ENCODE results near the gene SEMA6A. TPM values are rescaled to one million over a fixed set of nuclear protein-coding genes. Genes with fewer than 3 reads are reported as not detected.

SEMA6A gene
- total RNA-seq, 4 donors from 2014 or later, result 37.1 to 121 (median 111) TPM

DNA sequence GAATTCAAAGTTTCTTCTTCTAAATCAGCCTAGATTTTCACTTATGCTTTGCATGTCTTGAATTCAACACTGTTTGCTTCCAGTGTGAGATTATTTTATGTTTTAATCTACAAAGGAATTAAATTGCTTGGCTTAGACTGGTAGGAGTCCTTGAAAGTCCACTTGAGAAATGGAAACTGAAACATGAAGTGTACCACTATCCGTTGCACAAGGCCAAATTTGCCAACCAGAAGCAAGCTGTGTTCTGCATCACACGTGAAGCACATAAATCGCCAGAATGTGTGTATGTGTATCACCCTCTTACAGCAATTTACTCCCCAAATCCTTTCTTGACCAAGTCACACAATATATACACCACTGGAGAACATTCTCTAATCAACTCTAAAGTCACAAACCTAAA, 10.3 kb downstream of the SEMA6A start:
- Histone ChIP-seq H3K4me3 (no peak overlapping the region), H3K27me3 (no peaks in the 10 kb centered on the region), H3K36me3 (no peaks in the 10 kb centered on the region), H3K27ac (no peak overlapping the region), H3K4me1 (peaks cover 0 to 47% (median 0%) of the 10 kb centered on the region in 4 donors), H3K9me3 (no peaks in the 10 kb centered on the region)
- no peak for DNase-seq
- TF ChIP-seq, protein P1, sequence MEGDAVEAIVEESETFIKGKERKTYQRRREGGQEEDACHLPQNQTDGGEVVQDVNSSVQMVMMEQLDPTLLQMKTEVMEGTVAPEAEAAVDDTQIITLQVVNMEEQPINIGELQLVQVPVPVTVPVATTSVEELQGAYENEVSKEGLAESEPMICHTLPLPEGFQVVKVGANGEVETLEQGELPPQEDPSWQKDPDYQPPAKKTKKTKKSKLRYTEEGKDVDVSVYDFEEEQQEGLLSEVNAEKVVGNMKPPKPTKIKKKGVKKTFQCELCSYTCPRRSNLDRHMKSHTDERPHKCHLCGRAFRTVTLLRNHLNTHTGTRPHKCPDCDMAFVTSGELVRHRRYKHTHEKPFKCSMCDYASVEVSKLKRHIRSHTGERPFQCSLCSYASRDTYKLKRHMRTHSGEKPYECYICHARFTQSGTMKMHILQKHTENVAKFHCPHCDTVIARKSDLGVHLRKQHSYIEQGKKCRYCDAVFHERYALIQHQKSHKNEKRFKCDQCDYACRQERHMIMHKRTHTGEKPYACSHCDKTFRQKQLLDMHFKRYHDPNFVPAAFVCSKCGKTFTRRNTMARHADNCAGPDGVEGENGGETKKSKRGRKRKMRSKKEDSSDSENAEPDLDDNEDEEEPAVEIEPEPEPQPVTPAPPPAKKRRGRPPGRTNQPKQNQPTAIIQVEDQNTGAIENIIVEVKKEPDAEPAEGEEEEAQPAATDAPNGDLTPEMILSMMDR (IDR thresholded peaks at IDR 0.05), result no peak
- TF ChIP-seq POLR2A (IDR thresholded peaks at IDR 0.05), result no peak

DNA sequence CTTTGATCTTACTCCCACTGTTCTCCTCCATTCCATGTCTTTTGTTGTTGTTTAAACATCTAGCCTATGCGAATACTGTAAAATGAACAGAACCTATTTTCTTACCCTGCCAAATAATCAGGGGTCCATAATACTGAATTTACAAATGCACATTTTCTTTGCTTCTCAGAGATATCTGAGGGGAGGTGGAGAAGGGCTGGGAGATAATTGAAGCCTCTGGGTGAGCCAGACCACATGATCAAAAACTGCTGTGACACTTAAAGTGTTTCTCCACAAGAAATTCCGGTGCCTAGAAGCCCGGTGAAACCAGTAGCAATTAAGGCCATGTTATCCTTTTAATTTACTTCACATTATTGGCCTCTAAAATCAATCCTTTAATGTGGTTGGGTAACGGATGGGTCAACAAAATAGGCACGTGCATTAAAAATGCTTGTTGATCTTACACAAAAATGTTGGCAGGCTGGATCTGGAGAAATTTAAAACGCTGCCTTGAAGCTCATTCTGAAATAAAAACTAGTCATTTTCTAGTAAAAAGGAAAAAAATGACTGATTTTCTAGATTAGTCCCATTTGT, 10.8 kb downstream of the SEMA6A start:
- Histone ChIP-seq H3K36me3 (no peaks in the 10 kb centered on the region), H3K9me3 (no peaks in the 10 kb centered on the region), H3K27me3 (no peaks in the 10 kb centered on the region), H3K4me3 (no peak overlapping the region), H3K4me1 (peaks cover 0 to 46% (median 0%) of the 10 kb centered on the region in 4 donors), H3K27ac (no peak overlapping the region)
- TF ChIP-seq, protein P1 (IDR thresholded peaks at IDR 0.05), result no peak
- TF ChIP-seq POLR2A (IDR thresholded peaks at IDR 0.05), result no peak
- no peak for DNase-seq

DNA sequence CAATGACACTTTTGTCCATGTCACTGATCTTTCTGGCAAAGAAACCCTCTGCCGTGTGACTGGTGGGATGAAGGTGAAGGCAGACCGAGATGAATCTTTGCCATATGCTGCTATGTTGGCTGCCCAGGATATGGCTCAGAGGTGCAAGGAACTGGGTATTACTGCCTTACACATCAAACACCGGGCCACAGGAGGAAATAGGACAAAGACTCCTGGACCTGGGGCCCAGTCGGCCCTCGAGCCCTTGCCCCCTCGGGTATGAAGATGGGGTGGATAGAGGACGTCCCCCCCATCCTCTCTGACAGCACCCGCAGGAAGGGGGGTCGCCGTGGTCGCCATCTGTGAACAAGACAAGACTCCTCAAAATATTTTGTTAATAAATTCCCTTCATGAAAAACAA, 12.0 kb downstream of the SEMA6A start:
- peaks cover 0 to 46% (median 0%) of the 10 kb centered on the region in 4 donors for H3K4me1 ChIP-seq
- no peak overlapping the region for H3K27ac ChIP-seq
- no peaks in the 10 kb centered on the region for H3K9me3 ChIP-seq
- no peaks in the 10 kb centered on the region for H3K36me3 ChIP-seq
- TF ChIP-seq, protein P1 (IDR thresholded peaks at IDR 0.05), result no peak
- TF ChIP-seq POLR2A (IDR thresholded peaks at IDR 0.05), result no peak
- H3K27me3 ChIP-seq, result no peaks in the 10 kb centered on the region
- H3K4me3 ChIP-seq, result no peak overlapping the region
- DNase-seq, result no peak

DNA sequence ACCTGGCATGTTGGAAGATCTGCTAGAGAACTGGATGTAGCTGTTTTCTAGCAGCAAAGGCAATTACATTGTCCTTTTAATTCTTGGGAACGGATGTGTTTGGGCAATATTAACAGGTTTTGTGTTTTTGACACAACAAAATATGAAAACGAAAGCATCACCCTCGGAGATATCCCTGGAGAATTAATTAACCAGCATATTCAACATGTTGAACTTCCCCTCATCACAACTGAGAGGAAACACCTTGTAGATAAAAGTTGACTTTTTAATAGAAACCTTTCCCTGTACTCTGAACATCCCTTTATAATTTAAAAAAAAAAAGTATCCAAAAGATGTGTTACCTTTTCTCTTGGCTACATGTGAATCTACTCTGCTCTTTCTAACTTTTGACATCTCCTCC, 13.0 kb downstream of the SEMA6A start:
- Histone ChIP-seq H3K4me1 (peaks cover 0 to 40% (median 0%) of the 10 kb centered on the region in 4 donors), H3K4me3 (no peak overlapping the region)

DNA sequence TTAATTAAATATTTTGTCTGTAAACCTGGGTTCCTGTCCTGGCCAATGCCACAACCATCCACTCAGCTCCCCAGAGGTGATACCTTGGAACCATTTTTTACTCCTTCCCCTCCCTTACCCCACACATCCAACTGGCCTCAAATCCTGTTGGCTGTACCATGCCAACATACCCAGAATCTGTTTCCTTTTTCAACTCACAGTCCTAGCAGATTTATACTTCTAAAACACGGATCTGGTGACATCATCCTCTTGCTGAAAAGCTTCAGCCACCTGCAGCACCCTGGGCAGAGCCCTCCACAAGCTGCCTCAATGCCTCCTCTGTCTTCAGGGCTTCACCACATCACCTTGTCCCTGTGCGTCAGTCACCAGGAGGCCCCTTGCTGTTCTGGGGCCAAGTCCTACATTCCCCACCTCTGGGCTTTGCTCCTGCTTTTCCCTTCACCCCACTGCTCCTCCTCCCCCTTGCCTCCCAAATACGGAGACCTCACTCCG, 14.9 kb downstream of the SEMA6A start:
- no peaks in the 10 kb centered on the region for H3K9me3 ChIP-seq
- no peaks in the 10 kb centered on the region for H3K36me3 ChIP-seq
- TF ChIP-seq POLR2A (IDR thresholded peaks at IDR 0.05), result no peak
- TF ChIP-seq, protein P1 (IDR thresholded peaks at IDR 0.05), result no peak
- H3K27me3 ChIP-seq, result no peaks in the 10 kb centered on the region
- DNase-seq, result no peak
- no peak overlapping the region for H3K4me3 ChIP-seq
- peaks cover 0 to 34% (median under 1%) of the 10 kb centered on the region in 4 donors for H3K4me1 ChIP-seq
- H3K27ac ChIP-seq, result no peak overlapping the region

More for the DNA sequence above, 13.0 kb downstream of the SEMA6A start:
- Histone ChIP-seq H3K27ac (no peak overlapping the region), H3K27me3 (no peaks in the 10 kb centered on the region), H3K9me3 (no peaks in the 10 kb centered on the region), H3K36me3 (no peaks in the 10 kb centered on the region)
- no peak for TF ChIP-seq POLR2A (IDR thresholded peaks at IDR 0.05)
- TF ChIP-seq, protein P1 (IDR thresholded peaks at IDR 0.05), result no peak
- DNase-seq, result no peak

All from Peyer's patch (tissue), 4 donors.